DOHH2 (cell line): ENCODE measurements around the gene C14orf180.

Experiments used
- H3F3A ChIP-seq: fragments of 200-600 bp; sonication (generic), shearing (Covaris generic); 2 replicates; pipeline ENCODE4 v1.6.0; 2016; ENCODE audit warnings: antibody characterized with exemption, mild to moderate bottlenecking; ENCODE audit not compliant: control insufficient read depth, insufficient read depth
- H3K27ac ChIP-seq: fragments of 200-600 bp; sonication (generic); 2 replicates; pipeline ENCODE4 v1.5.1; 2014; ENCODE audit warnings: low read depth, mild to moderate bottlenecking, low read length, moderate library complexity
- H3K27me3 ChIP-seq: fragments of 200-600 bp; sonication (generic); 2 replicates; pipeline ENCODE4 v1.6.1; 2014; ENCODE audit warnings: mild to moderate bottlenecking, low read length, mixed read lengths; ENCODE audit not compliant: control insufficient read depth
- H3K36me3 ChIP-seq: fragments of 200-600 bp; sonication (generic); 2 replicates; pipeline ENCODE4 v1.6.1; 2014; ENCODE audit warnings: mild to moderate bottlenecking, low read length, moderate library complexity, mixed read lengths; ENCODE audit not compliant: control insufficient read depth
- H3K4me1 ChIP-seq: fragments of 200-600 bp; sonication (generic); 2 replicates; pipeline ENCODE4 v1.6.1; 2014; ENCODE audit warnings: mild to moderate bottlenecking, low read length, mixed read lengths; ENCODE audit not compliant: control insufficient read depth
- H3K4me2 ChIP-seq: fragments of 200-600 bp; sonication (generic); 2 replicates; pipeline ENCODE4 v1.6.0; 2014; ENCODE audit warnings: mild to moderate bottlenecking, low read length, moderate library complexity
- H3K4me3 ChIP-seq: fragments of 200-600 bp; sonication (generic); 2 replicates; pipeline ENCODE4 v1.5.1; 2014; ENCODE audit warnings: mild to moderate bottlenecking, low read length, mixed read lengths
- H3K79me2 ChIP-seq: fragments of 200-600 bp; sonication (generic); 2 replicates; pipeline ENCODE4 v1.6.1; 2014; ENCODE audit warnings: mild to moderate bottlenecking, low read length, mixed read lengths; ENCODE audit not compliant: control insufficient read depth
- H3K9me2 ChIP-seq: fragments of 200-600 bp; sonication (generic); replicated peaks from 2 replicates; pipeline ENCODE4 v1.6.1; 2014; ENCODE audit warnings: mild to moderate bottlenecking, low read length, mixed read lengths; ENCODE audit not compliant: control insufficient read depth
- H3K9me3 ChIP-seq: fragments of 200-600 bp; sonication (generic); 2 replicates; pipeline ENCODE4 v1.6.1; 2014; ENCODE audit warnings: antibody characterized with exemption, low read length, mixed read lengths; ENCODE audit not compliant: control insufficient read depth, insufficient read depth
- H4K20me1 ChIP-seq: fragments of 200-600 bp; sonication (generic); 2 replicates; pipeline ENCODE4 v1.6.0; 2014; ENCODE audit warnings: low read depth, mild to moderate bottlenecking, antibody characterized with exemption, low read length, moderate library complexity; ENCODE audit not compliant: control insufficient read depth, insufficient read depth
- EZH2phosphoT487 ChIP-seq: fragments of 200-600 bp; sonication (generic); IDR thresholded peaks from 2 replicates; pipeline ENCODE4 v1.6.1; 2017; ENCODE audit warnings: borderline replicate concordance, mild to moderate bottlenecking, antibody characterized with exemption, low read length, moderate library complexity, mixed read lengths
- TF ChIP-seq, protein P1 (sequence below): fragments of 200-600 bp; sonication (generic); IDR thresholded peaks from one replicate; pipeline ENCODE4 v1.5.1; 2014; ENCODE audit warnings: antibody characterized with exemption, mild to moderate bottlenecking, low read depth, low read length; ENCODE audit not compliant: poor library complexity, severe bottlenecking

C14orf180 gene

GRCh38 chr14:104624939-104625338, 45.4 kb downstream of the C14orf180 start:
- H3K79me2 ChIP-seq, result no peaks in the 10 kb centered on the region
- H4K20me1 ChIP-seq, result no peaks in the 10 kb centered on the region
- no peak overlapping the region for H3K4me2 ChIP-seq
- H3K4me1 ChIP-seq, result no peaks in the 10 kb centered on the region
- H3K9me2 ChIP-seq, result no peaks in the 10 kb centered on the region
- no peaks in the 10 kb centered on the region for H3K9me3 ChIP-seq
- no peaks in the 10 kb centered on the region for H3F3A ChIP-seq
- no peaks in the 10 kb centered on the region for H3K36me3 ChIP-seq
- H3K27me3 ChIP-seq, result peaks cover 10% of the 10 kb centered on the region; the same call in 1 of the 2 replicates
- TF ChIP-seq, protein P1, sequence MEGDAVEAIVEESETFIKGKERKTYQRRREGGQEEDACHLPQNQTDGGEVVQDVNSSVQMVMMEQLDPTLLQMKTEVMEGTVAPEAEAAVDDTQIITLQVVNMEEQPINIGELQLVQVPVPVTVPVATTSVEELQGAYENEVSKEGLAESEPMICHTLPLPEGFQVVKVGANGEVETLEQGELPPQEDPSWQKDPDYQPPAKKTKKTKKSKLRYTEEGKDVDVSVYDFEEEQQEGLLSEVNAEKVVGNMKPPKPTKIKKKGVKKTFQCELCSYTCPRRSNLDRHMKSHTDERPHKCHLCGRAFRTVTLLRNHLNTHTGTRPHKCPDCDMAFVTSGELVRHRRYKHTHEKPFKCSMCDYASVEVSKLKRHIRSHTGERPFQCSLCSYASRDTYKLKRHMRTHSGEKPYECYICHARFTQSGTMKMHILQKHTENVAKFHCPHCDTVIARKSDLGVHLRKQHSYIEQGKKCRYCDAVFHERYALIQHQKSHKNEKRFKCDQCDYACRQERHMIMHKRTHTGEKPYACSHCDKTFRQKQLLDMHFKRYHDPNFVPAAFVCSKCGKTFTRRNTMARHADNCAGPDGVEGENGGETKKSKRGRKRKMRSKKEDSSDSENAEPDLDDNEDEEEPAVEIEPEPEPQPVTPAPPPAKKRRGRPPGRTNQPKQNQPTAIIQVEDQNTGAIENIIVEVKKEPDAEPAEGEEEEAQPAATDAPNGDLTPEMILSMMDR, result no peak
- no peak for TF ChIP-seq EZH2phosphoT487
- H3K4me3 ChIP-seq, result no peak overlapping the region
- no peak overlapping the region for H3K27ac ChIP-seq

GRCh38 chr14:104632781-104633180, 53.2 kb downstream of the C14orf180 start:
- no peaks in the 10 kb centered on the region for H3K36me3 ChIP-seq
- H3K9me3 ChIP-seq, result no peaks in the 10 kb centered on the region
- H3K9me2 ChIP-seq, result no peaks in the 10 kb centered on the region
- H3K27ac ChIP-seq, result no peak overlapping the region
- TF ChIP-seq, protein P1, result no peak
- TF ChIP-seq EZH2phosphoT487, result no peak
- peaks cover 9% of the 10 kb centered on the region for H3K27me3 ChIP-seq
- H4K20me1 ChIP-seq, result no peaks in the 10 kb centered on the region
- H3F3A ChIP-seq, result no peaks in the 10 kb centered on the region
- no peak overlapping the region for H3K4me2 ChIP-seq
- H3K4me1 ChIP-seq, result peaks cover 3% of the 10 kb centered on the region; the same call in 1 of the 2 replicates
- H3K4me3 ChIP-seq, result no peak overlapping the region
- no peaks in the 10 kb centered on the region for H3K79me2 ChIP-seq

DNA sequence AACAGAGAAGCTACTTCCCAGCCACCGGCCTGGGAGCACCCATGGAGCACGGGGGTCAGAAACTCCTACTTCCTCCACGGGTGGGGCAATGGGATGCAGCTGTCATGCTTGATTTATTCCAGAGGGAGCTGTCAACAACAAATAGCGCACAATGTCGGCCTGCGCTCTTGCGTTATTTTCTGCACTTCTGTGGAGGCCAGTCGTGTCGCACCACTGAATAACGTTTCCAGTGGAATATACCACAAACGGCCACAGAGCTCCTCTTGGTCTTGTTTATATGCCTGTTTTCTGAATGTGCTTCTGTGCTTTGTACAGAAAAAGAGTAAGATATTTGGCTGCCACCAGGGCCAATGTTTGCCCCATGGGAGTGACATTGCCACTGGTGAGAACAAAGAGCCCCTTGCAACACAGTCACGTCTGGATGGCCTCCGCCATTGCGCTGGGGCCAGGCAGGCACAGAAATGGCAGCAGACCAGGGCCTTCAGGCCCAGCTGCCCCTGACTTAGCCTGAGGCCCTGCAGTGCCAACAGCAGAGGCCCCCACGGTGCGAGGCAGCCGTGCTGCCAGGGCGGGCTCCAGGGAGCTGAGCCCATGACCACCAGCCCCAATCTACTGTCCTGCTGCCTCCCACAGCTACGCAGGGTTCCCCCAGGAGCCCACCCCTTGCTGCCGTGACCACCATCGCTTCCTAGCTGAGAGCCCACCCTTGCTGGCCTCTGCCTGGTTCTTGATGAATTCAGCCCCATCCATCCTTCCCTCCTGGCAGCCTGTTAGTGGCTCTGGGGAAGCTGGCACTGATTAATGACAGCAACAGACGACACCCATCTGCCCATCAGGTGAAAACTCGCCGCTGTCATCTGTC, 53.9 kb downstream of the C14orf180 start:
- H4K20me1 ChIP-seq, result no peaks in the 10 kb centered on the region
- H3K4me3 ChIP-seq, result no peak overlapping the region
- H3K36me3 ChIP-seq, result no peaks in the 10 kb centered on the region
- no peaks in the 10 kb centered on the region for H3K9me3 ChIP-seq
- H3K27ac ChIP-seq, result no peak overlapping the region
- H3K27me3 ChIP-seq, result peaks cover 9% of the 10 kb centered on the region
- H3K4me2 ChIP-seq, result no peak overlapping the region
- peaks cover 3% of the 10 kb centered on the region; the same call in 1 of the 2 replicates for H3K4me1 ChIP-seq
- no peak for TF ChIP-seq EZH2phosphoT487
- TF ChIP-seq, protein P1, result no peak
- H3F3A ChIP-seq, result no peaks in the 10 kb centered on the region
- no peaks in the 10 kb centered on the region for H3K79me2 ChIP-seq
- H3K9me2 ChIP-seq, result no peaks in the 10 kb centered on the region
